GM12878 (cell line): ENCODE results near the gene P2RX2. TPM values are rescaled to one million over a fixed set of nuclear protein-coding genes. Genes with fewer than 3 reads are reported as not detected.

Experiments
- ATAC-seq: fragments of 200-7000 bp; cut with Tn5 transposase; 3 replicates; pipeline ENCODE4 v1.9.1; 2020; ENCODE audit warnings: mild to moderate bottlenecking, moderate library complexity
- BruUV-seq: library from RNA; stranded (reverse); fragments of 400-500 nt; replicated peaks from 2 replicates; lab custom pipeline; 2021; lab: Mats Ljungman, UMichigan
- CTCF ChIA-PET: fragments of 300-600 bp; sonication (Branson Sonifier 250); formaldehyde crosslinking; extraction: SDS; loops from one replicate; lab custom pipeline; 2021; ENCODE audit warnings: inconsistent platforms; lab: Yijun Ruan, JAX
- POLR2A ChIA-PET: fragments of 350-600 bp; formaldehyde crosslinking; extraction: SDS; loops from one replicate; lab custom pipeline; 2021; ENCODE audit warnings: inconsistent platforms; lab: Charles Lee
- RAD21 ChIA-PET: fragments of 300-600 bp; sonication (Branson Sonifier 250); formaldehyde crosslinking; loops from one replicate; lab custom pipeline; 2023; ENCODE audit warnings: antibody characterized with exemption; ENCODE audit not compliant: unreplicated experiment; lab: Charles Lee
- SMC1A ChIA-PET: fragments of 300-600 bp; sonication (Branson Sonifier 250); formaldehyde crosslinking; loops from one replicate; lab custom pipeline; 2023; ENCODE audit not compliant: unreplicated experiment, uncharacterized antibody; lab: Charles Lee
- DNase-seq: peaks from one replicate; pipeline ENCODE4 v3.0.0-alpha.2; 2011; ENCODE audit warnings: low read depth, low spot score
- FAIRE-seq: peaks from 3 replicates; lab custom pipeline; 2011; peaks lifted over from hg19 to GRCh38; lab: Jason Lieb, UNC
- H2AFZ ChIP-seq: 2 replicates; pipeline ENCODE4 v1.6.0; 2011; ENCODE audit warnings: low read depth, low read length, control low read depth; ENCODE audit not compliant: control insufficient read depth
- H3K27ac ChIP-seq: 2 replicates; pipeline ENCODE4 v1.5.1; 2011; ENCODE audit warnings: control low read depth; ENCODE audit not compliant: control insufficient read depth, insufficient read depth
- H3K27me3 ChIP-seq, 2 experiments: replicated peaks in 1 of 2; 2 replicates each; pipeline versions ENCODE4 v1.6.0 to v1.6.1; 2011; ENCODE audit warnings: low read length in 1 of 2; ENCODE audit not compliant: control insufficient read depth in 2 of 2, insufficient read depth in 2 of 2
- H3K36me3 ChIP-seq, 2 experiments: 2 replicates each; pipeline ENCODE4 v1.5.1; 2011; ENCODE audit warnings: low read length in 1 of 2; ENCODE audit not compliant: control insufficient read depth in 2 of 2, insufficient read depth in 2 of 2
- H3K4me1 ChIP-seq: 2 replicates; pipeline ENCODE4 v1.6.1; 2011; ENCODE audit warnings: mild to moderate bottlenecking, low read length, moderate library complexity, mixed read lengths; ENCODE audit not compliant: control insufficient read depth, insufficient read depth
- H3K4me2 ChIP-seq: 2 replicates; pipeline ENCODE4 v1.6.0; 2011; ENCODE audit warnings: control low read depth; ENCODE audit not compliant: control insufficient read depth, insufficient read depth
- H3K4me3 ChIP-seq: fragments of 200-600 bp; sonication (generic); 2 replicates; pipeline ENCODE4 v1.5.1; 2016
- H3K79me2 ChIP-seq: 2 replicates; pipeline ENCODE4 v1.6.0; 2011; ENCODE audit warnings: low read length; ENCODE audit not compliant: control insufficient read depth, insufficient read depth
- H3K9ac ChIP-seq: 2 replicates; pipeline ENCODE4 v1.8.0; 2011; ENCODE audit warnings: low read length, control low read depth, mixed read lengths; ENCODE audit not compliant: control insufficient read depth, insufficient read depth
- H3K9me3 ChIP-seq: replicated peaks from 3 replicates; pipeline ENCODE4 v1.5.1; 2011; ENCODE audit warnings: mild to moderate bottlenecking, low read length; ENCODE audit not compliant: control insufficient read depth, insufficient read depth
- H4K20me1 ChIP-seq: 2 replicates; pipeline ENCODE4 v1.6.0; 2011; ENCODE audit not compliant: control insufficient read depth, insufficient read depth
- ATF3 ChIP-seq: IDR thresholded peaks from 2 replicates; pipeline ENCODE4 v1.6.1; 2011; ENCODE audit warnings: low read depth, mild to moderate bottlenecking, low read length, moderate library complexity, borderline replicate concordance; ENCODE audit errors: extremely low read depth
- ATF7 ChIP-seq: fragments of 450-650 bp; IDR thresholded peaks from 2 replicates; pipeline ENCODE4 v1.6.1; 2016; ENCODE audit warnings: low read depth, mild to moderate bottlenecking
- CEBPB ChIP-seq, 2 experiments: fragments of 150-350 bp in 1 of 2; IDR thresholded peaks; 2 replicates each; pipeline ENCODE4 v1.6.1; 2012 to 2014; ENCODE audit warnings: low read depth in 2 of 2, low read length in 2 of 2, borderline replicate concordance in 1 of 2, inconsistent platforms in 1 of 2
- HDAC2 ChIP-seq: fragments of 200-600 bp; sonication (generic); IDR thresholded peaks from 2 replicates; pipeline ENCODE4 v1.6.1; 2017
- MXI1 ChIP-seq: fragments of 150-350 bp; IDR thresholded peaks from 2 replicates; pipeline ENCODE4 v1.6.1; 2011; ENCODE audit warnings: low read depth, mild to moderate bottlenecking, inconsistent platforms, low read length, improper control_type of control experiment
- REST ChIP-seq: IDR thresholded peaks from 2 replicates; pipeline ENCODE4 v1.6.1; 2012; ENCODE audit warnings: mild to moderate bottlenecking, low read depth, low read length
- SMARCA5 ChIP-seq: fragments of 450-650 bp; IDR thresholded peaks from 2 replicates; pipeline ENCODE4 v1.6.1; 2017; ENCODE audit warnings: mild to moderate bottlenecking
- YBX1 ChIP-seq: fragments of 450-650 bp; IDR thresholded peaks from 2 replicates; pipeline ENCODE4 v1.6.1; 2016; ENCODE audit warnings: antibody characterized with exemption
- WGBS: methylation state at CpG from one replicate; pipeline ENCODE4 v1.1.6; 2016; ENCODE audit warnings: low lambda C conversion rate; ENCODE audit not compliant: insufficient replicate concordance, insufficient coverage; ENCODE audit errors: missing lambda C conversion rate; 5-methylcytosine and 5-hydroxymethylcytosine counted together
- in situ Hi-C: fragments of 300-500 bp; cut with MboI; formaldehyde crosslinking; loops from 9 replicates; pipeline ENCODE4 v1.14.3; 2018; ENCODE audit warnings: mixed read lengths
- intact Hi-C: fragments of 100-400 bp; cut with micrococcal nuclease; formaldehyde crosslinking; loops from one replicate; pipeline ENCODE4 v1.14.2; 2022; ENCODE audit not compliant: unreplicated experiment
- polyA plus RNA-seq, 11 experiments: library from polyadenylated mRNA; depleted of rRNA in 4 of 11; unstranded in 6 of 11; stranded (reverse) in 5 of 11; fragments of >200 nt; fragmentation: Nextera tagmentation in 4 of 11; fragmentation: Illumina TruSeq in 1 of 11; extraction: Ambion mirVana in 4 of 11; extraction: Trizol in 1 of 11; gene quantifications; 1 replicate in 1 of 11; 2 replicates in 10 of 11; pipeline versions ENCODE4 v1.2.1 to v1.2.3, GENCODE V29; 2011 to 2016; ENCODE audit warnings: inconsistent platforms in 2 of 11, missing spikeins in 2 of 11, low read depth in 1 of 11
- total RNA-seq, 4 experiments: library from RNA; depleted of rRNA in 3 of 4; stranded (reverse); fragments of >200 nt in 3 of 4; fragmentation: Illumina TruSeq in 1 of 4; extraction: Trizol in 1 of 4; gene quantifications; 2 replicates each; pipeline versions ENCODE4 v1.2.1 to v1.2.3, GENCODE V29; 2013 to 2021
- TF ChIP-seq, protein P1 (sequence below): fragments of 450-650 bp; IDR thresholded peaks from 2 replicates; pipeline ENCODE4 v1.6.1; 2018; ENCODE audit warnings: mild to moderate bottlenecking, low read depth, moderate library complexity; ENCODE audit not compliant: partially characterized antibody

Gene P2RX2
- total and polyA plus RNA-seq, 10 of the 15 experiments (the other 5 are each of a cell fraction or from before 2014, with no cell fraction given): not detected

DNA sequence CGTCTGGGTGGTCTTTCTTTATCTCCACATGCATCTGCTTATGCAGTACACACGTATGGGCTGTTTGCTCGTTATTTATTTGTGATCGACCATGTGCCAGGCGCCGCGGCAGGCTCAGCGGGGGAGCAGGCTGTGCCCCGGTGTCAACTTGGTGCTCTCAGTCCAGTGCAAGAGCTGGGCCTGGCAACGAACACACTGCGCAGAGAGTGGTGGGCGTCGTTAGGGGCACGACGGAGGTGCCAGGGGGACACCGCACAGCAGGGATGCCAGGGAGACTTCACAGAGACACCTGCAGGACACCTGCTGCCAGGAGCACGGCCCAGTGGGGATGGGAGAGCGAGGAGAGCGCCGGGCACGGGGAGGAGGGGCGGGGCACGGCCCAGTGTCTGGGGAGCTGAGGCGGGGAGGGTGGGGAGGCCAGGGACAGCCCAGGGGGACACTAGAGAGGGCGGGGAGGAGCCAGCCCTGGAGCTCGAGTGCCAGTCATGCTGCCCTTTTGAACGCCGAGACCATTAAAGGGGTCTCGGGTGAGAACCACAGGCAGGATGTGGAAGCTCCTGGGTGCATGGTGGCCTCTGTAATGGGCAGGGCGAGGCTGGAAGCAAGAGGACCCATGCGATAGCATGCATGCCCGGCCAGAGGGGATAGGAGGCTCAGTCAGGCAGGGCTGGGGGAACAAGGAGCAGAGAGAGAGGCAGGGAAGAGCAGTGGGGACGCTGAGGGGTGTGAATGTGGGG, 7.5 kb upstream of the P2RX2 start:
- SMC1A ChIA-PET: no interaction called here
- Histone ChIP-seq H3K27ac (no peak overlapping the region), H3K9ac (no peak overlapping the region), H3K9me3 (peaks cover 7% of the 10 kb centered on the region; the same call in 2 of the 3 replicates), H3K27me3 (peaks cover 0 to 4% of the 10 kb centered on the region in 2 experiments; a peak in 1 of 4 replicates), H3K4me2 (no peak overlapping the region), H2AFZ (no peak overlapping the region), H3K4me3 (no peak overlapping the region), H3K4me1 (no peaks in the 10 kb centered on the region), H3K36me3 (no peaks in the 10 kb centered on the region), H4K20me1 (no peaks in the 10 kb centered on the region), H3K79me2 (no peaks in the 10 kb centered on the region)
- ATAC-seq: no peak
- 60% methylated on average over 25 of the region's 33 CpGs for WGBS
- no peak for DNase-seq
- intact Hi-C loops: no loop called here
- RAD21 ChIA-PET: no interaction called here
- in situ Hi-C loops: loop anchor here (5.0 kb wide), 1 partner anchor 194 kb away; no protein-coding TSS in a partner anchor
- CTCF ChIA-PET: interaction anchor here (1.4 kb wide), 1 partner anchor 11 kb away, joined by 5 read pairs; no protein-coding TSS in a partner anchor
- POLR2A ChIA-PET: no interaction called here
- FAIRE-seq: no peak
- BruUV-seq: no TSS peak
- TF ChIP-seq HDAC2: no peak
- no peak for TF ChIP-seq MXI1

DNA sequence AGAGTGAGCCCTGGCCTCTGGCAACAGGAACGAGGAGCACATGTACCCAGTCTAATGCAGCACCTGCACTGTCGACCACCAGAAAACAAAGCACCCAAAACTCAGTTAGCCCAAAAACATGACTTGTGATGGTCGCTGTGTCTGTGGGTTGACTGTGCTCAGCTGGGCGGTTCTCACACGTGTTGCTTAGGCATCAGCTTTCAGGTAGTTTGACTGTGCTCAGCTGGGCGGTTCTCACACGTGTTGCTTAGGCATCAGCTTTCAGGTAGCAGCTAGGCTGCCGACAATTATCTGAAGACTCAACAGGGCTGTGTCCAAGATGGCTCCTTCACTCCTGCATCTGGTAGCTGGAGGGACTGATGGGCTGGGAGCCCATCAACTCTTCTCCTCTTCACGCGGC, 7.0 kb upstream of the P2RX2 start:
- FAIRE-seq: no peak
- WGBS: 57% methylated on average over 10 of the region's 10 CpGs
- SMC1A ChIA-PET: no interaction called here
- DNase-seq: no peak
- Histone ChIP-seq H3K9me3 (peaks cover 10% of the 10 kb centered on the region; the same call in 2 of the 3 replicates), H3K27ac (no peak overlapping the region), H3K27me3 (peaks cover 0 to 4% of the 10 kb centered on the region in 2 experiments; a peak in 1 of 4 replicates), H3K79me2 (no peaks in the 10 kb centered on the region), H4K20me1 (no peaks in the 10 kb centered on the region), H2AFZ (no peak overlapping the region), H3K9ac (no peak overlapping the region), H3K4me1 (no peaks in the 10 kb centered on the region), H3K4me3 (no peak overlapping the region), H3K36me3 (no peaks in the 10 kb centered on the region), H3K4me2 (no peak overlapping the region)
- no peak for ATAC-seq
- in situ Hi-C loops (loop anchor here (5.0 kb wide), 1 partner anchor 194 kb away; no protein-coding TSS in a partner anchor), intact Hi-C loops (no loop called here)
- RAD21 ChIA-PET: no interaction called here
- CTCF ChIA-PET: no interaction called here
- POLR2A ChIA-PET: no interaction called here
- BruUV-seq: no TSS peak
- TF ChIP-seq, protein P1, sequence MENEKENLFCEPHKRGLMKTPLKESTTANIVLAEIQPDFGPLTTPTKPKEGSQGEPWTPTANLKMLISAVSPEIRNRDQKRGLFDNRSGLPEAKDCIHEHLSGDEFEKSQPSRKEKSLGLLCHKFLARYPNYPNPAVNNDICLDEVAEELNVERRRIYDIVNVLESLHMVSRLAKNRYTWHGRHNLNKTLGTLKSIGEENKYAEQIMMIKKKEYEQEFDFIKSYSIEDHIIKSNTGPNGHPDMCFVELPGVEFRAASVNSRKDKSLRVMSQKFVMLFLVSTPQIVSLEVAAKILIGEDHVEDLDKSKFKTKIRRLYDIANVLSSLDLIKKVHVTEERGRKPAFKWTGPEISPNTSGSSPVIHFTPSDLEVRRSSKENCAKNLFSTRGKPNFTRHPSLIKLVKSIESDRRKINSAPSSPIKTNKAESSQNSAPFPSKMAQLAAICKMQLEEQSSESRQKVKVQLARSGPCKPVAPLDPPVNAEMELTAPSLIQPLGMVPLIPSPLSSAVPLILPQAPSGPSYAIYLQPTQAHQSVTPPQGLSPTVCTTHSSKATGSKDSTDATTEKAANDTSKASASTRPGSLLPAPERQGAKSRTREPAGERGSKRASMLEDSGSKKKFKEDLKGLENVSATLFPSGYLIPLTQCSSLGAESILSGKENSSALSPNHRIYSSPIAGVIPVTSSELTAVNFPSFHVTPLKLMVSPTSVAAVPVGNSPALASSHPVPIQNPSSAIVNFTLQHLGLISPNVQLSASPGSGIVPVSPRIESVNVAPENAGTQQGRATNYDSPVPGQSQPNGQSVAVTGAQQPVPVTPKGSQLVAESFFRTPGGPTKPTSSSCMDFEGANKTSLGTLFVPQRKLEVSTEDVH: no peak
- no peak for TF ChIP-seq ATF7
- TF ChIP-seq ATF3: no peak
- TF ChIP-seq CEBPB (IDR thresholded peaks at IDR 0.05; ENCODE audit: borderline replicate concordance in 1 of 2, low read depth in 2 of 2, low read length in 2 of 2): no peak
- TF ChIP-seq YBX1: no peak
- no peak for TF ChIP-seq MXI1
- TF ChIP-seq REST: no peak
- TF ChIP-seq SMARCA5: no peak
